G401 (cell line): ENCODE measurements around the gene FHOD3. TPM values are rescaled to one million over a fixed set of nuclear protein-coding genes. Genes with fewer than 3 reads are reported as not detected.

Experiments
- DNase-seq: peaks from one replicate; pipeline ENCODE4 v3.0.0-alpha.2; 2015; ENCODE audit warnings: low spot score
- in situ Hi-C: cut with HindIII; loops from 2 replicates; pipeline ENCODE4 v1.10.0; 2016; ENCODE audit warnings: low sequenced_read_pairs, mixed read lengths
- total RNA-seq: library from RNA; depleted of rRNA; stranded (reverse); fragments of >200 nt; shearing (Covaris generic); gene quantifications from 2 replicates; pipeline ENCODE4 v1.2.3, GENCODE V29; 2014

Gene FHOD3
- total RNA-seq, 1 experiment from 2014 or later = 0.03 TPM

DNA sequence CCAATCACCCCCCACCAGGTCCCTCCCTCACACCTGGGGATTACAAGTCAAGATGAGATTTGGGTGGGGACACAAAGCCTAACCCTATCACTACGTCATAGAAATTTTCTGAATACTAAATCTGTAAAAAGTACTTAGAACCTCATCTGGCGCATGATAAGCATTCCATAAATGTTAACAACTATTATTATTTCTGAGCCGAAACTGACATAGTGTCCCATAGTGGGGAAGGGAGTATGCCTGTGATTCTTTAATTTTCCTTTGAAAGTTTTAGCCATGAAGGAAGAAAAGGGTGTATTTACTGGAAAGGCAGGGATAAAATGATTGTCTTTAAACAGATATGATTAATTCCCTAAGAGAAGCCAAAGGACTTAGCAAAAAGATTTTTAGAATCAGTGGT, 71.4 kb downstream of the FHOD3 start:
- no peak for DNase-seq
- in situ Hi-C loops = no loop called here

DNA sequence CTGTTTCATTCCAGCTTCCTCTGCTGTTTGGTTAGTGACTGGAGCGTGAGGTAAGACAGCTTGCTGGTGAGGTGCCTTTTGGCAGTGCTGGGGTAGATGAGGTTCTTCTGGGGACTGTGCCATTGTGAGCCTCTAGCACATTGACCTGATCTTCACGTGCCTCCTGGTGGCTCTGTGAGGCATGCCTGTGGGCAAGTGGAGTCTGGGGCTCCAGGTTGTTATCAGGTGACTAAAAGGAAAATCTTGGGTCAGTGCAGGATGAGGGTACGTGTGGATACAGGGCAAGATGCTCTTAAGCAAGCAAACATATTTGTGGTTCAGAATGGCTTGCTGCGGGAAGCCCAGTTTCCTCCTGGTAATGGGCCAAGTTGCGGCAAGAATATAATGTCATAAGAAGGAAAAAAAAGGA, 75.4 kb downstream of the FHOD3 start:
- in situ Hi-C loops = no loop called here
- DNase-seq = no peak

DNA sequence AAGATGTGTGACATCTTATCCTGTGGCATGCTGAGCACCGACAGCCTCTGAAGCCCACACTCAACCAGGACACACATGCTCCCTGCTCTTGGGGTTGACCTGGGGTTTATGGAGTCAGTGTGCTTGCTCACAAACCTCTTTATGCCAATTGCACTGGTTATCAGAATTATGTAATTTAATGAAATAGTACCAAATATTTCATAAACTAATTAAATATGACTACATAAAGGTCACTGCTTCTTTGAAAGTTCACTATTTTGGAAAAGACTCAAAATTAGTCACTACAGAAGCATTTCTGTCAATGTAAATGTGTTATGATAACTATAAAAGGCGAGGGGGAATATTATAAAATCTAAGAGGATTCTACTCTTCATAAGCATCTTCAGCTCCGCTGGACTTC, 76.7 kb downstream of the FHOD3 start:
- in situ Hi-C loops = no loop called here
- no peak for DNase-seq

DNA sequence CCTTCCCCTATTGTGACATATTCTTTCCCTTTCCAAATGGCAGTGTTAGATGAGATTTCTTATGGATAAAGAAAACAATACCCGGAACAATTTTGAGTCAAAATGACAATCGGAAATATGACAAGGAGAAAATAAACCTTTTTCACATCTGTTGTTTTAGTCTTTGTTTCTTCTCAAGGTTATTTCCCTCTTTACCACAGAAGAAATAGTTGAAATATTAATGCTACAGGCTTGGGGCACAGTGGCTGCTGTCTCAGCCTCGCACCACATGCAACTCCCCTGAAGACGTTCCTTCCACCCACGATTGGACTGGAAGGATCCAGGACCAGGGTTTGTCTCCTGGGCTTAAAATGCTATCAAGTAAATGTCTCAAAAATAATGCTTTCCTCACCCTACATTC, 77.6 kb downstream of the FHOD3 start:
- no peak for DNase-seq
- in situ Hi-C loops = no loop called here

DNA sequence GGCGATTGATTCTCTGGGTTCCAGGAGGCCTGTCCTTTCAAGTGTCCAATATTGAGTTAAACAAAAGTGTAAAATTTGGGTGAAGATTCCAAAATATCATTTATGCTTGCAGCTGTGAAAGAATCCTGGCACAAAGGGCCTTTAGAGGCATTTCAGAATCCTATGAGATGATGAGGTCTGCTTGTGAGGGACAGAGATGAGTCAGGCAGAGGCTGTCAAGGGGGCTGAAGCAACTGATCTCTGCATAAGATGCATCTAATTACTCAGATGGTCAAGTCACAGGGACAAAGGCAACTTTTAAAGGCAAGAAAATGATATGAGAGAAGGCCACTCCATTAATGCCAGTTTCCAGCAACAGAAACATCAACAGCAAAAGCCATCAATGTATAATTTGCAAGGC, 78.8 kb downstream of the FHOD3 start:
- DNase-seq = no peak

DNA sequence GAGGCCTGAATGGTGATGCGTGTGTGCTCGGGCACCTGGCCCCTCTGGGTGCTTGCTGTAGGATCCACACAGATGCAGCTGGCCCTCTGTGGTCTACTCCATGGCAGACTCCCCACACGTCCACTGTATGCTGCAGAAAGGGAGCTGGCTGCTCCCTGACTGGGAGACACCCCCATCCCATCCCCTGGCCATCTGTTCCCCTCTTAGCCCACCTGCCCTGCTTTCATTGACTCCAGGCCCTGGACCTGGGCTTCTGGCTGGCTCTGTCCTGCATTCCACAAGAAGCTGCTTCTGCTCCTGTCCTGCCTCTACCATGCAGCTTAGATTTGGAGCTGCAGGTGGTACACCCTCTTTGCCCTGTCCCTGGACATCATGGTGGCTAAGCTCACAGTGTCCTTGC, 80.1 kb downstream of the FHOD3 start:
- DNase-seq = no peak
- in situ Hi-C loops = no loop called here

More for the DNA sequence above, 78.8 kb downstream of the FHOD3 start:
- in situ Hi-C loops = no loop called here

DNA sequence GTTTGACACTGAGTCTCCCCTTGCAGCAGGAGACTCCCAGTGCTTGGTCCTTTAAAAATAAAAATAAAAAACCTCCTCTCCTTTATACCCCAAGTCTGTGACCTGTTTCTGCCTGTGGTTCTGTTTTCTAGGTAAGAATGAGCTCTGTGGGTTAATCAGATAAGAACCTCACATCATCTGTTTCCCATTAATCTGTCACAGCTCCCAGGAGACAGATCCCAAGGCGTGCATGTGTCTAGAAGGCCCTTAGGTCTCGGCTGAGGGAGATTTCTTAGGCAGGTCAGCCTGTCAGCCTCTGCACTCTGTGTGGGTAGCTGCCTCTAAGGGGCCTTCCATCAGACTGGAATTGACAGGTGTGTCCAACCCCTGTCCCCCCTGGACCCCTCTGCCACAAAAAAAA, 80.7 kb downstream of the FHOD3 start:
- no peak for DNase-seq
- in situ Hi-C loops = no loop called here

DNA sequence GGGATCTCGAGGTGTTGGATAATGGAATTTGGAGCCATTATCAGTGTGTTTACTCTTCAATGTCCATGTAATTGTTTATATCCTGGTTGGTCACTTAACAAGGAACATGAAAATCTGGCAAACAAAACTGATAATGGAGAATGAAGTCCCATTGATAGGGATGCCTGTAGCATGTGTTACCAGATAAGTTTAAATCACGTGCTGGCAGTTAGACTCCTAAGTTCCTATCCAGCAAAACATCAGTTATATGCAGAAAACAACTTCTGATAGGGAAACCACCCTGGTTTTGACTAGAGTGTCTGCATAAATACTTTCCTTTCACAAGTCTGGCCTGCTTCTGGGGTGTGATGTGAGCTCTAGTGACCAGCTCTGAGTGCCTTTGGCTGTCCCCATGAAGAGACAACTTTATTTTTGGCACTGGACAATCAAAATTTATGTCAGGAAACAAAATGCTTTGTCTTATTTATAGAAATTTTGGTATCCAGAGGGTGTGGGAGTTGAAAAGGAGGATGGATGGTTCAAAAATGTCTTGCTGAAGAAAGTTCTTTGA, 82.0 kb downstream of the FHOD3 start:
- no peak for DNase-seq
- in situ Hi-C loops = no loop called here

DNA sequence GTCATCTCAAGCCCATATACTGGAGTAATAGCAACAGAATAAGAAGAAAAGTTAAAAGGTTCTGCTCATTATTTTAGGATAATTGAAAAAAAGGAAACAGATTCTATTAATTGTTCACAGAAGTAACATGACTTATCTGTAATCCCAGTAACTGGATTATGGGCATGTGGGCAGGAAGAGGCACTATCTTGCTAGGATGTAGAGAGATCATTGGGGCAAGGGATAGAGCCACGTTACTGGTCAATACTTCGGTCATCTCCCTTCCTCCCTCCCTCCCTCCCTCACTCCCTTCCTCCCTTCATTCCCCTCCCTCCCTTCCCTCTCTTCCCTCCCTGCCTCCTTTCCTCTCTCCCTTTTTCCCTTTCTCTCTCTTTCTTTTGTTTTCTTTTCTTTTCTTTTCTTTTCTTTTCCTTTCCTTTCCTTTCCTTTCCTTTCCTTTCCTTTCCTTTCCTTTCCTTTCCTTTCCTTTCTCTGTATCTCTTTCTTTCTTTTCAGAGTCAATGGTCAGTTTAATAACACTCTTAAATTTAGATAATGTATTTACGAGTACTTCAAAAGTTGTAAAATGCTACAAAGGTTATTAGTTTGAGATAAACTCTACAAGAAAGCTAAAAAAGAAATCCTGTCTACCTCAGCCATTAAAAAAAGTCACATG, 82.8 kb downstream of the FHOD3 start:
- in situ Hi-C loops = no loop called here
- DNase-seq = no peak

DNA sequence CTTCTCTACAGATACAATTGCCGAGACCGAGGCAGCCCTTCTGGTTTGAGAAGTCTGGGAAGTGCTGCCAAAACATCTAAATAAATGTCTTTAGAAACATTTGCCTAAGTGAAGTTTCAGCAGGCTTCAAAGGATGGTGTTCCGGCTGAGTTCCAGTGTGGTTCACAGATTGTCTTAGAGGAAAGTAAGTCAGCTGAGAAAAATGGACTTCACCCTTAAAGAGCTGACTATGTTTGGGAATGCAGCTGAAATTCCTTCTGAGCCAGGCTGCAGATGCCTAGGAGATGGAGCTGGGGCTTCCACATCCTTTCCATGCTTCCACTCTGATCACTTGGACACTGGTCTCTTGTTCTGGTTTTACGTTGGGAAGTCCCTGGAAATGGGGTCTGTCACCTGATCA, 83.6 kb downstream of the FHOD3 start:
- DNase-seq = peak; percentile 7
- in situ Hi-C loops = no loop called here

DNA sequence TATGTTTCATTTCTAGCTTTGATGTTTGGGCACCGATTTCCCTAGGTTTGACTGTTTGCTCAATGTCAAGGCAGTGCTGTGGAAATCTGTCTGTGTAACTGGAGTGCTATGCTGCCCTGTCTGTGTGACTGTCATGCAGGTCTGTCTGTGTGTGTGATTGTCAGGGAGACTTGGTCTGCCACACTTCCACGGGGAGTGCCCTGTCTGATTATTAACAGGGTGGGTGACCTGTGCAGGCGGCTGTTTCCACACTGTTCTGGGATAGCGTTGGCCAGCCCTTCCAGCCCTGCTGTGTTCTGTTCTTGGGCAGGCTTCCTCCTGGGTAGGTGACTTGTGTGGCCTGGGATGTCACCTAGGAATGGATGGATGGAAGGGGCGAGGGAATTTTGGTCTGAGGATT, 85.3 kb downstream of the FHOD3 start:
- in situ Hi-C loops = no loop called here
- DNase-seq = no peak

DNA sequence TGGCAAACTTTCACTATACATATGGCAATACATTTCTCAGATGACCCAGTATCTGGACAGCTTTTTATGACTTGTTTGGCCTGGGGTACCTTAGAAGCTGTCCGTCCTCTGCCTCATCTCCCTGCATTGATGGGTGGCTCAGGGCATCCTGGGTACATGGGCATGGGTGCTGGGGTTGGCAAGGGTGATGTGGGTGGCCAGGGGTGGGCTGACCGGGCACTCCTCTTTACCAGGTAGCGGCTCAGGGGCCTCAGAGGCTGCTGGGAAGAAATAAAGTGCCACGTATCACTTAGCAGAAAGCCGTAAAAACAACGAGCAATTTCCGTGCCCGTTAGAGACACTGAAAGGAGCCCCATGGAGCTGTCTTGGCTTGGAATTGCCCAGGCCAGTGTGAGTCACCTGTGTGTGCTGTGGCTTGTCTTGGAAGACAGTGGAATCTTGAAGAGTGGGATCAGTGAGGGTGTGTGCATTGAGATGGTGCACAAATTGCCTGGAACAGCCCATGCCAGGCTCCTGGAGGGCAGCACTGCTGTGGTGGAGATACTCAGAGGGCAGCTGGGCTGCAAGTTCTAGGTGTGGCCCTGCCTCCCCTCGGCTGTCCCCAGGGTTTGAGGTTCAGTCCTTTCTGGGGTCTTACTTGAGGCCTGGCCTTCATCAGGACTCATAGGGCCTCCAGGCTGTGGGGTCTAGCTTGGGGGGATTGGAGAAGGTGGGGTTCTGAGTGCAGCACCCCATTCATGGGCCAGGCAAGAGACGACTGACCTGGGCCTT, 88.8 kb downstream of the FHOD3 start:
- no peak for DNase-seq
- in situ Hi-C loops = no loop called here

DNA sequence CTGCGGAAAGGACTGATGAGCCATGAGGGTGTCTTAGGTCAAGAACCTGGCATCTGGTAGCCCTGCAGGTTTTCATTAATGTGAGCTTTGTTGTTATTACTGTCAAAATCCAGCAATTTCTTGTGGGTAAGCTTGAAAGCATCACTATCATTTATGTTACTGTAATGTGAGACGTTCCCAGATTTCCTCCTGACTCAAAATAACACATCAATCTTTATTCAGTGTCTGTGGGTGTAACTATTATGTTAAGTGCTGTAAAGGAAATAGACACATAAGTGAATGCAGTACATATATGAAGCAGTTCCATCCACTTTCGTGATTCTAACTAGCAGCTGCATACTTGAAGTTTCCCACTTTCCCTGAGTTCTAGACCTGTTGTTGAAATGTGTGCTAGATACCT, 89.8 kb downstream of the FHOD3 start:
- in situ Hi-C loops = no loop called here
- DNase-seq = no peak

DNA sequence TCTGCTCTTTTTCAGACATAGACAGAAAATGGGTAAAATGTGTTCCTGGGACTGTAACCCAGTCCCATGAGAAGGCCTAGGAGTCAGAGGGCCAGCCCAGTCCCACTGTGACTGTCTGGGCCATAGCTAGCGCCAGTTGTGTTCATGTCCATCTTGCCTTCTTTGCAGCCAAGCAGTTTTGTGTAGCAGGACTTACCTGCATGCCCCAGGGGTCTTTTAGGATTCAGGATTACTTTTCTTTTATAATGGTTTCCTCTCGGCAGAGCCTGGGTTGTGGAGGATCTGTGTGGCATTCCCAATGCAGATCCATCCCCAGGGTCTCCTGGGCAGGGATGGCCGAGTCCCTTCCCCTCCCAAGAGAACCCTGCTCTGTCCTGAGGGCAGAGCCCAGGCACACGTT, 90.8 kb downstream of the FHOD3 start:
- in situ Hi-C loops = no loop called here
- no peak for DNase-seq

DNA sequence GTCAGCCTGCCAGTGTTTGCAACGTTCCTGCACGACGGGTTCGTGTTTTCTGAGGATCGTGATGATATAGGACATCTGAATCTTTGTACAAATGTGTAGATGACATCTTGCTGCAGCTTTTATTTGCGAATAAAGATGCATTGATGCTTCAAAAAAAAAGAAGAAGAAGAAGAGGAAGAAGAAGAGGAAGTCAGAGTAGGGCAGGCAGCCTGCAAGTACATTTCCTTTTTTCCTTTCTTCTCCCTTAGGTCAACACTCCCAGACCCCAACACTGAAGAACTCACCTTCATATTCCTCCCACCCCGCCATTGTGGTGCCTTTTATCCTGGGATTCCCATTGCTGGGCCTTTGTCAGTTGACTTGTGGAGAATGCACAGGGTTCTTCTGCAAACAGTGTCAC, 91.5 kb downstream of the FHOD3 start:
- DNase-seq = no peak
- in situ Hi-C loops = no loop called here

DNA sequence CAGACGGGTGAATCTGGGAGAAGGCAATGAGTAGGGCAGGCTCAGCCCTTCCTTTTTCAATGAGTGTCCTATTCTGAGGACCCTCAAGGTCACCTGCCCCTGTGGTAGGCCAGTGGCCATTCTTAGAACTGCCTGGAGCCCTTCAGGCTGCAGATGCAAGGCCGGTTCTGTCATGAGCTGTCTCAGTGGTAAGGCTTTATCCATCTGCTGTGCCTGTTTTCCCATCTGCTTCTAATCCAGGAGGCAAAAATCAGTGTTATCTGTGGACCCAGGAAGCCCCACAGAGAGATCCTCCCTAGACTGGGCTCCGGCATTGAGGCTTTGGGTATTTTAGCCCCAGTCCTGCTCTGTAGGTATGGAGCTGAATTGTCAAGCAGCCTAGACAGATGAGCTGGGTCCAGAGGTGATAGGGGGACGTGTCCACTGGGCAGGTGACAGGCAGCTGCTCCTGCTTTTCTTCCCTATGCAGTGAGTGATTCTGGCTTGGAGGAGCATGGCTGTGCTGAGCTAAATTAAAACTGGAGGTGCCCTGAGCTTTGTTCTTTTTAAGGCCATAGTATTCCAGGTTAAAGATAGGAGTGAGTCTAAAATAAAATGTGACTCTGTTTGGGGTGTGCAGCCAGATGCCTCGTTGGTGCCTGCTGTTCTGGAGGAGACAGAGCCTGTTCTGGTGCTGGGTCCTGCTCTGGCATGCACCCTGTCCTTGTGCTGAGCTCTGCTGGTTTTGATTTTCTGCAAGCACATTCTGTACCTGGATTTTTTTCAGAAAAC, 92.5 kb downstream of the FHOD3 start:
- DNase-seq = peak; percentile 14
- in situ Hi-C loops = no loop called here

DNA sequence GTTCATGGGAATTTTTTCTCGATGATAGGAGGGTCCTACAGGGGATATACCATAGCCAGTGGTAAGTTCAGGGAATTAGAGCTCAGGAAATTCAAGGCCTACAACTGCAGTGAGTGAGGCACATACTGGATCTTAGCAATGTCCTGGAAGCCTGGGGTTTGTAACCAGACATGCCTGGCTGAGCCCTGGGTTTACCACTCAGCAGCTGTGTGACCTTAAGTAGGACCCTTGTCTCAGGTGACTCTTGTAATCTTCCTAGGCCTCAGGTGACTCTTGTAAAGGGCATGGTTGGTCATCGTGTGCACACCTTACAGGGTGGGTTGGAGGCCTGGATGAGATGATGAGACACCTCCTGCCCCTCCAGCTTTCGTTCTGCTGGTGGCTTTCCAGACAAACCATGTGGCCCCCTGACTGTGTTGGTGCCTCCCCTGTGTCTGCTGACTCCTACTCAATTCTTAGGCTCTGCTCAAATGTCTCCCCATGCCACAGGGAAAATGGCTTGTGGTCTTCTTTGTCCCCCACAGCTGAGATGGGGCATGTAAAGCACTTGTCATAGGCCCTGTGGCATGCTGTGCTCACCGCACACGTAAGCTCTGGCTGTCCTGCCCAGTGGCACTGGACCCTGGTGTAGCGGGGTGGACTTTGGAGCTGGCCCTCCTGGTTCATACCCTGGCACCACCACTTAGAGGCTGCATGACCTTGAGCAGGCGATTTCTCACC, 94.1 kb downstream of the FHOD3 start:
- in situ Hi-C loops = no loop called here
- no peak for DNase-seq

DNA sequence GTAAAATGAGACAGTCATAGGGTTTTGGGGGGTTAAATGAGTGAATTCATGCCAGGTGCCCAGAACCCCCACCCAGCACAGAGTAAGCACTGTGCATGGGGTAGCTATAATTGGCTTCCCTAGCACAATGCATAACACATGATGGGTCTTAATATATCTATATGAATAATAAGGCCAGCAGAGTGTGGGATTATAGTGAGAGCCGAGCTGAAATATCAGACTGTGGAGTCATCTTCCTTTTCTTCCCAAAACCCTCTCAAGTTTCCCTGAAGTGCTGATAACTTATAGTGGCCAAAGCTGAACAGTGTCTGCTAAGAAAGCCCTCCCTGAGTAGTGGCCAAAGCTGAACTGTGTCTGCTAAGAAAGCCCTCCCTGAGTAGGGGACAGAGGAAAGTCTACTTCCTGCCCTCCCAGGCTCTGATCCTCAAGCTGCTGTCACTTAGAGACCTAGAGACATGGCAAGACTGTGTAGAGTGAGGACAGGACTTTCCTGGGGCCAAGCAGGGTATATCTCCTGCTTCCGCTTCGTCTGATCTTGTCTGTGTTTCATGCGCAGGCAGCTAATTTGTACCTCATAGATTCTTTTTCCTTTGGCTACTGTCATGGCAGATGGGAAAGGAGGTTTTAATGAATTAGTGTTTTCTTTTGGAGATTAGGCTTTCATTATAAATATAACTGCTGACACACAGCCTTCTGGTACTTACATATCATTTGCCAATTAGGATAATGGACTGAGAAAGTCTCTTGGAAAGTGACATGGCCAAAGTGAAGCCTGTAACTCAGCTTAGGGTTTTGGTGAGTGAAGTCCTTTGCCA, 94.9 kb downstream of the FHOD3 start:
- in situ Hi-C loops = no loop called here
- no peak for DNase-seq

DNA sequence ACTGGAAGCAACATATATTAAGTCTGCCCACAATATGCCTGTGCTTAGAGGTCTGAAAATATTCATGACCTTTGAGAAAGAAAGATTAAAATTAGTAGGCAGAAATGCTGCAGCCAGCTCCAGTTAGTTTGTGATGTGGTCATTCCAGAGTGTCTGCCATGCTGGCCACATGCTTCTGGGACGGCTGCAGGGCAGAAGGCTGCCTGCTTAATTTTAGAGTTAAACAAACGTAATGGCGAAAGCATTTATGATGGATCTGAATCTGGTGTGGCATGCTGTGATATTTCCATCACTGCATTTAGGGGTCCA, 95.4 kb downstream of the FHOD3 start:
- DNase-seq = no peak
- in situ Hi-C loops = no loop called here
